GM10248 (cell line): ENCODE results near the gene LONRF2.
"Not testable (repeated sequence)": the region's sequence is repeated elsewhere in the genome, so short reads cannot be mapped to it uniquely, and the experiment has no call there.

Experiments
- CTCF ChIA-PET: fragments of 300-600 bp; sonication (Branson Sonifier 250); formaldehyde crosslinking; extraction: SDS; loops from one replicate; lab custom pipeline; 2021; ENCODE audit warnings: antibody characterized with exemption; lab: Yijun Ruan, JAX
- POLR2A ChIA-PET: fragments of 350-650 bp; sonication (Branson Sonifier 250); formaldehyde crosslinking; extraction: SDS; loops from one replicate; lab custom pipeline; 2020; ENCODE audit warnings: antibody characterized with exemption; lab: Yijun Ruan, JAX
- DNase-seq: peaks from one replicate; pipeline ENCODE4 v3.0.0; 2012; ENCODE audit errors: extremely low spot score
- TF ChIP-seq, protein P1 (sequence below): IDR thresholded peaks from 2 replicates; pipeline ENCODE4 v1.5.1; 2012; ENCODE audit warnings: mild to moderate bottlenecking, low read depth; ENCODE audit errors: extremely low read depth, missing control alignments, control extremely low read depth

The LONRF2 gene

DNA sequence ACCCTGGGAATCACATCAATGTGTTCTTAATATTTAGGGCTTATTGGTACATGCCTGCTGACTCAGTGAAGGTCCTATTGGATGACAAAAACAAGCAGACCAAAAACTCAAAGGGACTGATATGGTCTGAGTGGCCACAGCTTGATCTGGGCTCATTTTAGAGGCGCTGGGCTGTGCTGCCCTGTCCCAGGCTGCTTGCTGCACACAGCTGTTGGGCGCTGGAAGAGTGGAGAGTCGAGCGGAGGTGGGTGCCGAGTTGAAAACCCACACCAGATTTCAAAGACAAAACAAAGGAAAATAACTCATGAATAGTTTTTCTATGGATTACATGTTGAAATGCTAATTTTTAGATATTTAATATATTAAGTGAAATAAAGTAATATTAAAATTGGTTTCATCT, 68.5 kb downstream of the LONRF2 start:
- POLR2A ChIA-PET, result no interaction called here
- TF ChIP-seq, protein P1, sequence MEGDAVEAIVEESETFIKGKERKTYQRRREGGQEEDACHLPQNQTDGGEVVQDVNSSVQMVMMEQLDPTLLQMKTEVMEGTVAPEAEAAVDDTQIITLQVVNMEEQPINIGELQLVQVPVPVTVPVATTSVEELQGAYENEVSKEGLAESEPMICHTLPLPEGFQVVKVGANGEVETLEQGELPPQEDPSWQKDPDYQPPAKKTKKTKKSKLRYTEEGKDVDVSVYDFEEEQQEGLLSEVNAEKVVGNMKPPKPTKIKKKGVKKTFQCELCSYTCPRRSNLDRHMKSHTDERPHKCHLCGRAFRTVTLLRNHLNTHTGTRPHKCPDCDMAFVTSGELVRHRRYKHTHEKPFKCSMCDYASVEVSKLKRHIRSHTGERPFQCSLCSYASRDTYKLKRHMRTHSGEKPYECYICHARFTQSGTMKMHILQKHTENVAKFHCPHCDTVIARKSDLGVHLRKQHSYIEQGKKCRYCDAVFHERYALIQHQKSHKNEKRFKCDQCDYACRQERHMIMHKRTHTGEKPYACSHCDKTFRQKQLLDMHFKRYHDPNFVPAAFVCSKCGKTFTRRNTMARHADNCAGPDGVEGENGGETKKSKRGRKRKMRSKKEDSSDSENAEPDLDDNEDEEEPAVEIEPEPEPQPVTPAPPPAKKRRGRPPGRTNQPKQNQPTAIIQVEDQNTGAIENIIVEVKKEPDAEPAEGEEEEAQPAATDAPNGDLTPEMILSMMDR, result no peak

GRCh38 chr2:100252811-100253698, 69.2 kb downstream of the LONRF2 start:
- TF ChIP-seq, protein P1, result no peak
- DNase-seq, result no peak
- CTCF ChIA-PET, result interaction anchor here (11.2 kb wide), 1 partner anchor 8 kb away, joined by 101 read pairs; no protein-coding TSS in a partner anchor
- POLR2A ChIA-PET, result no interaction called here

More for the DNA sequence above, 68.5 kb downstream of the LONRF2 start:
- DNase-seq, result no peak
- CTCF ChIA-PET, result interaction anchor here (11.2 kb wide), 1 partner anchor 7 kb away, joined by 101 read pairs; no protein-coding TSS in a partner anchor

DNA sequence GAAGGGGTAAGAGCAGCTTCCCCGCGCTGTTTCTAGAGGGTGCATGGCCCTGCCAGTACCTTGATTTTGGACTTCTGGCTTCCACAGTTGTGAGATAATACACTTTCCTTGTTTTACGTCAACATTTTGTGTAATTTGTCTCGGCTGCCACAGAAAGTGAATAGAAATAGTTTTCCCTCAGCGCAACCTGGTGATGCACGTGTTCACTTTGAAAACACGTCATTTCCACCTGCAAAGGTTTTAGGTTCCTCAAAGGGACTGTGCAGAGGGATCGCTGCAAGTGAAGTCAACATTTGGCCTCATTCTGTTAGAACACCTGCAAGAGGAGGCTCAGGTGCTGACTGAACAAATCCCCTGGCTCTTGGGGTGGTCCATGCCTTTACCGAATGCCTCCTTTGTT, 71.7 kb downstream of the LONRF2 start:
- POLR2A ChIA-PET, result interaction anchor here (0.6 kb wide), 1 partner anchor 58 kb away, joined by 3 read pairs; no protein-coding TSS in a partner anchor
- TF ChIP-seq, protein P1, result no peak
- DNase-seq, result no peak
- CTCF ChIA-PET, result interaction anchor here (11.2 kb wide), 1 partner anchor 10 kb away, joined by 101 read pairs; no protein-coding TSS in a partner anchor

- ChIA-PET POLR2A (interaction anchor here (1.2 kb wide), 1 partner anchor 13 kb away, joined by 3 read pairs; no protein-coding TSS in a partner anchor), CTCF (interaction anchor here (11.2 kb wide), 1 partner anchor 12 kb away, joined by 101 read pairs; no protein-coding TSS in a partner anchor)
- TF ChIP-seq, protein P1, result no peak
- DNase-seq, result no peak
Measured at GRCh38 chr2:100248971-100249370, 73.3 kb downstream of the LONRF2 start.

DNA sequence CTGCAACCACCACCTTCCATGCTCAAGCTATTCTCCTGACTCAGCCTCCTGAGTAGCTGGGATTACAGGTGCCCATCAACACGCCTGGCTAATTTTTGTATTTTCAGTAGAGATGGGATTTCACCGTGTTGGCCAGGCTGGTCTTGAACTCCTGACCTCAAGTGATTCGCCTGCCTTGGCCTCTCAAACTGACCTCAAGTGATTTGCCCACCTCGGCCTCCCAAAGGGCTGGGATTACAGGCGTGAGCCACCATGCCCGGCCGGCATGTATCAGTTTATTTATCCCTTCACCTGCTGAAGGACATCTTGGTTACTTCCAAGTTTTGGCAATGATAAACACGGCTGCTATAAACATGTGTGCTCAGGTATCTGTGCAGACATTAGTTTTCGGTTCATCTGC, 73.7 kb downstream of the LONRF2 start:
- DNase-seq, POLR2A ChIA-PET: not testable (repeated sequence)
- CTCF ChIA-PET, result interaction anchor here (11.2 kb wide), 1 partner anchor 12 kb away, joined by 101 read pairs; no protein-coding TSS in a partner anchor

- DNase-seq, result no peak
- TF ChIP-seq, protein P1, result no peak
- POLR2A ChIA-PET, result no interaction called here
- CTCF ChIA-PET, result interaction anchor here (1.9 to 11.2 kb wide), 2 partner anchors 13 to 689 kb away, joined by 10 to 101 read pairs; no protein-coding TSS in a partner anchor
Measured at GRCh38 chr2:100248044-100248330, 74.3 kb downstream of the LONRF2 start.
